ENCODE results near the gene FAM221A.

Gene FAM221A

DNA sequence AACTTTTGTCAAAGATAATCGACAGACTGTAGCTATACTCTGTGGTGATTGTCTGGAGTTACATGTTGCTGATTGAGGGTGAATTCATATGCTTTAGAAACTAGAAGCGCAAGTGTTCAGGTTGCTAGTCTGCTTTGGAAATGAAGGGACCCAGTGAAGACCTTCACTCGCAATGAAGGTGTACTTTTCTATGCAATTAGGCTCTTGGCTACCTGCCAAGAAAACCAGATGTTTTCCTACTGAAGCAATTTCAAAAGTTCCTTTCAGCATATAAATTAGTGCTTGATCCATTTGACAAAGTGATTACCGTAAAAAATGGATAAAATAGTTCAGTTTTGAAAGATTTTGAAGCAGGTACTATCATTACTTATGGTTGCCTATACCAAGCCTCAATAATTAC is 20.0 kb downstream of the FAM221A start:
- no peak overlapping the region for H3K4me3 ChIP-seq (ENCODE audit: low read length)
- TF ChIP-seq CTCF (IDR thresholded peaks at IDR 0.05; ENCODE audit: insufficient read depth, low read depth, low read length, missing control alignments), result no peak
- DNase-seq (ENCODE audit: low read depth), result no peak

DNA sequence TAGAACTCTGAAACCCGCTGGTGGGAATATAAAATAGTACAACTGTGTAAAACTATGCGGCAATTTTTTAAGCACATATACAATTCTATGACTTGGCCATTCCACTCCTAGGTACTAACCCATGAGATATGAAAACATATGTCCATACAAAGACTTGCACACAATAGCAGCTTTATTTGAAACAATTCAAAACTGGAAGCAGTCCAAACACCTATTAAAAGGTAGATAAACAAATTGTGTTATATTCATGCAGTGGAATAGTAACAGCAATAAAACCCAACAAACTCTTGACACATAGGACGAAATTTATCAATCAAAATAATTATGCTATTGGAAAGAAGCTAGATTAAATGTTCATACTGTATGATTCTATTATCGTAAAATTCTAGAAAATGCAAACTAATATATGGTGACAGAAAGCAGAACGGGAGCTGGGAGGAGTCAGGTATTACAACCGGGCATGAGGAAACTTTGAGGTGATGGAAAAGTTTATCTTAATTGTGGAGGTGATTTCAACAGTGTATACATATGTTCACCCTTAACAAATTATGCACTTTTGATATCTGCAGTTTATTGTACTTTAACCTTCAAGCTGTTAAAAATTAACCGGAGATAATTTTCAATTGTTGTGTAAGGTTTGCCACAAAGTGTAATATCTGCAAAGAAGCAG is 29.2 kb downstream of the FAM221A start:
- no peak for TF ChIP-seq CTCF (IDR thresholded peaks at IDR 0.05; ENCODE audit: insufficient read depth, low read depth, low read length, missing control alignments)
- DNase-seq (ENCODE audit: low read depth), result no peak
- no peak overlapping the region for H3K4me3 ChIP-seq (ENCODE audit: low read length)

- no peak for TF ChIP-seq CTCF (IDR thresholded peaks at IDR 0.05; ENCODE audit: insufficient read depth, low read depth, low read length, missing control alignments)
- no peak within 1 kb of the TSS for H3K4me3 ChIP-seq (ENCODE audit: low read length)
- DNase-seq (ENCODE audit: low read depth), result no peak
Measured at GRCh38 chr7:23710000-23710399, 30.0 kb downstream of the FAM221A start, which contains the start of gene STK31. Gene STK31, plus strand, starts transcription at chr7:23710219. Its CDS starts 67 bp downstream, at chr7:23710286.

- peak; percentile 69 for DNase-seq (ENCODE audit: low read depth)
- no peak overlapping the region for H3K4me3 ChIP-seq (ENCODE audit: low read length)
- TF ChIP-seq CTCF (IDR thresholded peaks at IDR 0.05; ENCODE audit: insufficient read depth, low read depth, low read length, missing control alignments), result peak; percentile 43
Measured at GRCh38 chr7:23712368-23713284, 32.6 kb downstream of the FAM221A start.

DNA sequence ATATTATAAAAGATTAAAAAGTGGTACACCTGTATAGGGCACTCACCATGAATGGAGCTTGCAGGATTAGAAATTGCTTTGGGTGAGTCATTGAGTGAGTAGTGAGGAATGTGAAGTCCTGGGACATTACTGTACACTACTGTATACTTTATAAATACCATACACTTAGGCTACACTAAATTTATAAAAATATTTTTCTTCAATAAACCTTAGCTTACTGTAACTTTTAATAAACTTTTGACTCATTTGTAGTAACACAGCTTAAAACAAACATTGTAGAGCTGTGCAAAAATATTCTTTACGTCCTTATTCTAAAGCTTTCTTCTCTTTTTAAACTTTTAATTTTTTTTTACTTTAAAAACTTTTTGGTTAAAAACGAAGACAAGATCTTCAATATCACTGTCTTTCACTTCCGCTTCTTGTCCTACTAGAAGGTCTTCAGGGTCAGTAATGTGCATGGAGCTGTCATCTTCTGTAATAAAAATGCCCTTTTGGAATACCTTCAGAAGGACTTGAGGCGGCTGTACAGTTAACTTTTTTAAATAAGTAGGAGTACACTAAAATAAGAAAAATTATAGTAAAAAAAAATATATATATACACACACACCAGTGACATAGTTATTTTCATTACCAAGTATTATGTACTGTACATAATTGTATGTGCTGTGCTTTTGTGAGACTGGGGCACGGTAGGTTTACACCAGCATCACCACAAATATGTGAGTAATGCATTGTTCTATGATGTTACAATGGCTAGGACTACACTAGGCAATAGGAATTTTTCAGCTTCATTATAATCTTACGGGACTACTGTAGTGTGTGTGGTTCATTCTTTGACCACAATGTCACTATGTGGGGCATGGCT is 33.5 kb downstream of the FAM221A start:
- no peak overlapping the region for H3K4me3 ChIP-seq (ENCODE audit: low read length)
- DNase-seq (ENCODE audit: low read depth), result peak; percentile 84
- no peak for TF ChIP-seq CTCF (IDR thresholded peaks at IDR 0.05; ENCODE audit: insufficient read depth, low read depth, low read length, missing control alignments)

DNA sequence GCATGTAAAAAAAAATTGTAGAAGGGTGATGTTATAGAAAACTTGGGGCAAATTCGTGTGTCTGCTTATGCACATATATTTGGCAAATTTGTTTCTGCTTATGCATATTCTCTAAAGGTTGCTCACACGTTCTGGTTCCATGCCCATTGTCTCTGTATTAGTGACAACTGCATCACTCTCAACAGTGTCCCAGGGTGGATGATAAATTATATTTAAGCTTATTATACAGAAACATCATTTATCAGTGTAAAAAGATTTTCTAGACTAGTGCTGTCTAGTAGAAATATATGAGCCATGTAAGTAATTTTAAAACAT is 34.1 kb downstream of the FAM221A start:
- no peak overlapping the region for H3K4me3 ChIP-seq (ENCODE audit: low read length)
- no peak for DNase-seq (ENCODE audit: low read depth)
- no peak for TF ChIP-seq CTCF (IDR thresholded peaks at IDR 0.05; ENCODE audit: insufficient read depth, low read depth, low read length, missing control alignments)

Measured in epithelial cell of esophagus (primary cell).